ENCODE measurements around the gene NR2E1. TPM values are rescaled to one million over a fixed set of nuclear protein-coding genes. Genes with fewer than 3 reads are reported as not detected.

NR2E1 gene
- polyA plus RNA-seq, 1 donor (not counting 4 experiments of a cell fraction or from before 2014, with no cell fraction given), result 0.04 TPM

- no peak for DNase-seq (ENCODE audit: low read depth, low spot score)
- Histone ChIP-seq H3K79me2 (ENCODE audit: control insufficient read depth, insufficient read depth, low read length) (no peaks in the 10 kb centered on the region), H4K20me1 (ENCODE audit: control insufficient read depth, extremely low read depth, insufficient read depth, low read length) (no peaks in the 10 kb centered on the region), H3K4me1 (ENCODE audit: control insufficient read depth, extremely low read depth, insufficient read depth, low read length) (no peaks in the 10 kb centered on the region), H3K9me3 (ENCODE audit: control insufficient read depth, low read depth, low read length) (no peaks in the 10 kb centered on the region), H3K4me2 (ENCODE audit: control insufficient read depth, extremely low read depth, insufficient read depth, low read depth, low read length) (no peak overlapping the region), H3K9ac (ENCODE audit: control insufficient read depth, extremely low read depth, insufficient read depth, low read length) (no peak overlapping the region), H3K9me1 (ENCODE audit: control insufficient read depth, extremely low read depth, insufficient read depth, low read length) (no peaks in the 10 kb centered on the region), H3K36me3 (ENCODE audit: control insufficient read depth in 2 of 2, extremely low read depth in 1 of 2, insufficient read depth in 2 of 2, low read length in 2 of 2) (no peaks in the 10 kb centered on the region), H2AFZ (ENCODE audit: control insufficient read depth, low read length) (no peak overlapping the region), H3K27ac (ENCODE audit: control insufficient read depth, insufficient read depth, low read length) (no peak overlapping the region), H3K27me3 (ENCODE audit: control insufficient read depth, extremely low read depth, insufficient read depth, low read length) (peaks cover 6% of the 10 kb centered on the region), H3K4me3 (ENCODE audit: control insufficient read depth in 2 of 3, extremely low read depth in 1 of 3, insufficient read depth in 2 of 3, low read depth in 1 of 3, low read length in 3 of 3) (no peak overlapping the region)
- TF ChIP-seq, protein P1, sequence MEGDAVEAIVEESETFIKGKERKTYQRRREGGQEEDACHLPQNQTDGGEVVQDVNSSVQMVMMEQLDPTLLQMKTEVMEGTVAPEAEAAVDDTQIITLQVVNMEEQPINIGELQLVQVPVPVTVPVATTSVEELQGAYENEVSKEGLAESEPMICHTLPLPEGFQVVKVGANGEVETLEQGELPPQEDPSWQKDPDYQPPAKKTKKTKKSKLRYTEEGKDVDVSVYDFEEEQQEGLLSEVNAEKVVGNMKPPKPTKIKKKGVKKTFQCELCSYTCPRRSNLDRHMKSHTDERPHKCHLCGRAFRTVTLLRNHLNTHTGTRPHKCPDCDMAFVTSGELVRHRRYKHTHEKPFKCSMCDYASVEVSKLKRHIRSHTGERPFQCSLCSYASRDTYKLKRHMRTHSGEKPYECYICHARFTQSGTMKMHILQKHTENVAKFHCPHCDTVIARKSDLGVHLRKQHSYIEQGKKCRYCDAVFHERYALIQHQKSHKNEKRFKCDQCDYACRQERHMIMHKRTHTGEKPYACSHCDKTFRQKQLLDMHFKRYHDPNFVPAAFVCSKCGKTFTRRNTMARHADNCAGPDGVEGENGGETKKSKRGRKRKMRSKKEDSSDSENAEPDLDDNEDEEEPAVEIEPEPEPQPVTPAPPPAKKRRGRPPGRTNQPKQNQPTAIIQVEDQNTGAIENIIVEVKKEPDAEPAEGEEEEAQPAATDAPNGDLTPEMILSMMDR (optimal IDR thresholded peaks at IDR 0.05 in 1 of 3, IDR thresholded peaks at IDR 0.05 in 1 of 3, conservative IDR thresholded peaks at IDR 0.05 in 1 of 3; ENCODE audit: extremely low read depth in 1 of 3, insufficient read depth in 2 of 3, low read length in 3 of 3), result no peak
- no peak for TF ChIP-seq EZH2 (IDR thresholded peaks at IDR 0.05; ENCODE audit: low read length)
- no peak for FAIRE-seq
- dilution Hi-C loops (cut with MboI; ENCODE audit: extremely low pct_ligation_motif_present, low sequenced_read_pairs), result no loop called here
These were observed 21.7 kb downstream of the NR2E1 start for GRCh38 chr6:108187519-108187918.

DNA sequence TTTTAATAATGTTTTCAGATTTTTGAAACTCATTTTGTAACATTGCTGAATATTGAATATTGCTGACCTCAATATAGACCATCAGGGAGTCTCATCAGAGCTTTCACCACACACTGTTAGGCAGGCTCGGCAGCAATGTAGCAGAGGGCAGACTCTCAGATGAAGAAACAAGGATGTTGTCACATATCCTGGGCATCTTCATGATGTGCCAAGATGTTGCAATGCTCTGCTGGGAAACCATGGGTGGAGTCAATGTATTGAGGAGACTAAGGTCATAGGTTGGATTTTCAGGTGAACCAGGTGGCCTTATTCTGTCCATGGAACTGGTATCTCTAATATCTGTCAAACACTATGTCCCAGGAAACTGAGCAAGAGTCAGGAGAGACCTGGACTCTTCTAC lies 27.3 kb downstream of the NR2E1 start:
- no peak for FAIRE-seq

More for the DNA sequence above, 27.3 kb downstream of the NR2E1 start:
- Histone ChIP-seq H3K27me3 (ENCODE audit: control insufficient read depth, extremely low read depth, insufficient read depth, low read length) (peaks cover 5% of the 10 kb centered on the region), H3K4me3 (ENCODE audit: control insufficient read depth in 2 of 3, extremely low read depth in 1 of 3, insufficient read depth in 2 of 3, low read depth in 1 of 3, low read length in 3 of 3) (no peak overlapping the region), H2AFZ (ENCODE audit: control insufficient read depth, low read length) (no peak overlapping the region), H3K79me2 (ENCODE audit: control insufficient read depth, insufficient read depth, low read length) (no peaks in the 10 kb centered on the region), H3K4me2 (ENCODE audit: control insufficient read depth, extremely low read depth, insufficient read depth, low read depth, low read length) (no peak overlapping the region), H4K20me1 (ENCODE audit: control insufficient read depth, extremely low read depth, insufficient read depth, low read length) (no peaks in the 10 kb centered on the region), H3K9me1 (ENCODE audit: control insufficient read depth, extremely low read depth, insufficient read depth, low read length) (no peaks in the 10 kb centered on the region), H3K9ac (ENCODE audit: control insufficient read depth, extremely low read depth, insufficient read depth, low read length) (no peak overlapping the region), H3K9me3 (ENCODE audit: control insufficient read depth, low read depth, low read length) (no peaks in the 10 kb centered on the region), H3K36me3 (ENCODE audit: control insufficient read depth in 2 of 2, extremely low read depth in 1 of 2, insufficient read depth in 2 of 2, low read length in 2 of 2) (no peaks in the 10 kb centered on the region), H3K27ac (ENCODE audit: control insufficient read depth, insufficient read depth, low read length) (no peak overlapping the region), H3K4me1 (ENCODE audit: control insufficient read depth, extremely low read depth, insufficient read depth, low read length) (no peaks in the 10 kb centered on the region)
- no peak for DNase-seq (ENCODE audit: low read depth, low spot score)
- dilution Hi-C loops (cut with MboI; ENCODE audit: extremely low pct_ligation_motif_present, low sequenced_read_pairs), result no loop called here
- no peak for TF ChIP-seq EZH2 (IDR thresholded peaks at IDR 0.05; ENCODE audit: low read length)
- TF ChIP-seq, protein P1 (optimal IDR thresholded peaks at IDR 0.05 in 1 of 3, IDR thresholded peaks at IDR 0.05 in 1 of 3, conservative IDR thresholded peaks at IDR 0.05 in 1 of 3; ENCODE audit: extremely low read depth in 1 of 3, insufficient read depth in 2 of 3, low read length in 3 of 3), result no peak

Data from keratinocyte (primary cell).